Measurements from ENCODE around the gene SULT4A1.

DNA sequence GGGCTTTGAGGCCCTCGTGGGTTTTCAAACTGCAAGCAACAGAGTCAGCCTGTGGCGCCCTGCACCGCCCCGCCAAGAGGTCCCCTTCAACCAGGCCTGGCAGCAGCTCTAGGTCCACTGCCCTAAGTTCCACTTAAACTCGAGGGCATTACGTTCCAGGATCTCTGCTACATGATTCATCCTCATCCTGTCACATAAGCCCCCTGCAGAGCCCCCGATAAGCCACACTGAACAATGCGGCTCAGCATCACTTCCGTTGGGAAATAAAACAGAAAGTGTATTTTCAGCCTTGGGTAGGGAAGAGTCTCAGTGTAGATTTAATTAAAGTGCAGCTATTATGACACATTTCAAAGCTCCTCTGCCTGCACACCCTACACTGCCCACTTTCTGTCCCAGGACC, 24.6 kb downstream of the SULT4A1 start:
- TF ChIP-seq, protein P1, sequence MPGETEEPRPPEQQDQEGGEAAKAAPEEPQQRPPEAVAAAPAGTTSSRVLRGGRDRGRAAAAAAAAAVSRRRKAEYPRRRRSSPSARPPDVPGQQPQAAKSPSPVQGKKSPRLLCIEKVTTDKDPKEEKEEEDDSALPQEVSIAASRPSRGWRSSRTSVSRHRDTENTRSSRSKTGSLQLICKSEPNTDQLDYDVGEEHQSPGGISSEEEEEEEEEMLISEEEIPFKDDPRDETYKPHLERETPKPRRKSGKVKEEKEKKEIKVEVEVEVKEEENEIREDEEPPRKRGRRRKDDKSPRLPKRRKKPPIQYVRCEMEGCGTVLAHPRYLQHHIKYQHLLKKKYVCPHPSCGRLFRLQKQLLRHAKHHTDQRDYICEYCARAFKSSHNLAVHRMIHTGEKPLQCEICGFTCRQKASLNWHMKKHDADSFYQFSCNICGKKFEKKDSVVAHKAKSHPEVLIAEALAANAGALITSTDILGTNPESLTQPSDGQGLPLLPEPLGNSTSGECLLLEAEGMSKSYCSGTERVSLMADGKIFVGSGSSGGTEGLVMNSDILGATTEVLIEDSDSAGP (CRISPR knock-in tag; IDR thresholded peaks at IDR 0.05), result no peak
- no peak for TF ChIP-seq RBFOX2 (IDR thresholded peaks at IDR 0.05; ENCODE audit: low read depth, low read length)
- TF ChIP-seq TAF9B (IDR thresholded peaks at IDR 0.05; ENCODE audit: partially characterized antibody), result no peak
- TF ChIP-seq, protein P2, sequence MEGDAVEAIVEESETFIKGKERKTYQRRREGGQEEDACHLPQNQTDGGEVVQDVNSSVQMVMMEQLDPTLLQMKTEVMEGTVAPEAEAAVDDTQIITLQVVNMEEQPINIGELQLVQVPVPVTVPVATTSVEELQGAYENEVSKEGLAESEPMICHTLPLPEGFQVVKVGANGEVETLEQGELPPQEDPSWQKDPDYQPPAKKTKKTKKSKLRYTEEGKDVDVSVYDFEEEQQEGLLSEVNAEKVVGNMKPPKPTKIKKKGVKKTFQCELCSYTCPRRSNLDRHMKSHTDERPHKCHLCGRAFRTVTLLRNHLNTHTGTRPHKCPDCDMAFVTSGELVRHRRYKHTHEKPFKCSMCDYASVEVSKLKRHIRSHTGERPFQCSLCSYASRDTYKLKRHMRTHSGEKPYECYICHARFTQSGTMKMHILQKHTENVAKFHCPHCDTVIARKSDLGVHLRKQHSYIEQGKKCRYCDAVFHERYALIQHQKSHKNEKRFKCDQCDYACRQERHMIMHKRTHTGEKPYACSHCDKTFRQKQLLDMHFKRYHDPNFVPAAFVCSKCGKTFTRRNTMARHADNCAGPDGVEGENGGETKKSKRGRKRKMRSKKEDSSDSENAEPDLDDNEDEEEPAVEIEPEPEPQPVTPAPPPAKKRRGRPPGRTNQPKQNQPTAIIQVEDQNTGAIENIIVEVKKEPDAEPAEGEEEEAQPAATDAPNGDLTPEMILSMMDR (IDR thresholded peaks at IDR 0.05 in 2 of 3, conservative IDR thresholded peaks at IDR 0.05 in 1 of 3; ENCODE audit: insufficient read depth in 2 of 3, low read depth in 1 of 3, low read length in 3 of 3), result no peak
- TF ChIP-seq EP300 (IDR thresholded peaks at IDR 0.05; ENCODE audit: low read length), result no peak
